HepG2 (cell line): ENCODE data around the gene CD151. TPM values are rescaled to one million over a fixed set of nuclear protein-coding genes. Genes with fewer than 3 reads are reported as not detected.

Source experiments
- AGO2 ChIP-seq: fragments of 200-400 bp; formaldehyde crosslinking; optimal IDR thresholded peaks from 2 replicates; pipeline ENCODE3; 2017; ENCODE audit warnings: mild to moderate bottlenecking, low read depth, low read length, moderate library complexity
- AHR ChIP-seq: IDR thresholded peaks from 2 replicates; pipeline ENCODE4 v1.6.1; 2018; ENCODE audit warnings: missing genetic modification reagents, missing compliant biosample characterization
- CCAR2 ChIP-seq: fragments of 200-400 bp; formaldehyde crosslinking; optimal IDR thresholded peaks from 2 replicates; pipeline ENCODE3; 2018; ENCODE audit warnings: low read depth, mild to moderate bottlenecking, low read length, moderate library complexity
- DNMT3B ChIP-seq: conservative IDR thresholded peaks from 2 replicates; pipeline ENCODE4 v1.6.1; 2016; ENCODE audit warnings: missing biosample characterization, control low read depth
- GZF1 ChIP-seq: sonication (generic); formaldehyde crosslinking; IDR thresholded peaks from 2 replicates; pipeline ENCODE4 v1.5.1; 2020; ENCODE audit warnings: mild to moderate bottlenecking, missing genetic modification reagents
- JUNB ChIP-seq: sonication (generic); formaldehyde crosslinking; IDR thresholded peaks from 2 replicates; pipeline ENCODE4 v1.8.0; 2022; ENCODE audit warnings: missing genetic modification reagents, mild to moderate bottlenecking, borderline replicate concordance
- KDM5A ChIP-seq: fragments of 200-600 bp; sonication (generic); IDR thresholded peaks from 2 replicates; pipeline ENCODE4 v1.7.0; 2018; ENCODE audit warnings: antibody characterized with exemption, mild to moderate bottlenecking, low read length, borderline replicate concordance
- MXD4 ChIP-seq: IDR thresholded peaks from 2 replicates; pipeline ENCODE4 v1.6.1; 2016; ENCODE audit warnings: mild to moderate bottlenecking, missing biosample characterization, missing genetic modification reagents
- PITX1 ChIP-seq: sonication (generic); formaldehyde crosslinking; IDR thresholded peaks from 2 replicates; pipeline ENCODE4 v1.5.1; 2020; ENCODE audit warnings: mild to moderate bottlenecking, missing genetic modification reagents
- RFXAP ChIP-seq: sonication (generic); formaldehyde crosslinking; IDR thresholded peaks from 2 replicates; pipeline ENCODE4 v1.4.0; 2020; ENCODE audit warnings: missing genetic modification reagents, borderline replicate concordance
- RXRB ChIP-seq: IDR thresholded peaks from 2 replicates; pipeline ENCODE4 v1.6.1; 2016; ENCODE audit warnings: borderline replicate concordance, missing genetic modification reagents, missing compliant biosample characterization
- U2AF1 ChIP-seq: fragments of 200-400 bp; formaldehyde crosslinking; optimal IDR thresholded peaks from 2 replicates; pipeline ENCODE3; 2017; ENCODE audit warnings: mild to moderate bottlenecking, low read depth, low read length
- ZFAT ChIP-seq: sonication (generic); formaldehyde crosslinking; conservative IDR thresholded peaks from 2 replicates; pipeline ENCODE4 v1.8.1; 2023; ENCODE audit warnings: missing genetic modification reagents, inconsistent platforms
- ZNF615 ChIP-seq: sonication (generic); formaldehyde crosslinking; IDR thresholded peaks from 2 replicates; pipeline ENCODE4 v1.5.0; 2020; ENCODE audit warnings: mild to moderate bottlenecking, missing genetic modification reagents, borderline replicate concordance
- polyA plus RNA-seq, 8 experiments: library from polyadenylated mRNA; depleted of rRNA in 3 of 8; stranded (reverse) in 7 of 8; unstranded in 1 of 8; fragments of >200 nt; fragmentation: Illumina TruSeq in 4 of 8; extraction: Trizol in 4 of 8; gene quantifications; 2 replicates each; pipeline versions ENCODE4 v1.2.1 to v1.2.3, GENCODE V29; 2011 to 2016; ENCODE audit warnings: low read depth in 4 of 8, missing spikeins in 1 of 8, mixed read lengths in 1 of 8; ENCODE audit not compliant: insufficient read depth in 1 of 8
- total RNA-seq, 5 experiments: library from RNA; depleted of rRNA; stranded (reverse); fragments of >200 nt; fragmentation: Illumina TruSeq; extraction: Trizol; gene quantifications; 2 replicates each; pipeline ENCODE4 v1.2.3, GENCODE V29; 2016; ENCODE audit warnings: low read depth in 1 of 5
- TF ChIP-seq, protein P1 (sequence below): sonication (generic); formaldehyde crosslinking; IDR thresholded peaks from 2 replicates; pipeline ENCODE4 v1.8.1; 2023; ENCODE audit warnings: mild to moderate bottlenecking, inconsistent platforms, moderate library complexity, missing genetic modification reagents, borderline replicate concordance
- TF ChIP-seq, protein P2 (sequence below): sonication (generic); formaldehyde crosslinking; IDR thresholded peaks from 2 replicates; pipeline ENCODE4 v1.5.0; 2020; ENCODE audit warnings: mild to moderate bottlenecking, missing genetic modification reagents
- TF ChIP-seq, protein P3 (sequence below): IDR thresholded peaks from 2 replicates; pipeline ENCODE4 v1.6.1; 2018; ENCODE audit warnings: missing genetic modification reagents, mild to moderate bottlenecking, missing compliant biosample characterization
- TF ChIP-seq, protein P4 (sequence below): sonication (generic); formaldehyde crosslinking; IDR thresholded peaks from 2 replicates; pipeline ENCODE4 v1.4.0; 2020; ENCODE audit warnings: mild to moderate bottlenecking, missing genetic modification reagents
- TF ChIP-seq, protein P5 (sequence below): sonication (generic); formaldehyde crosslinking; IDR thresholded peaks from 2 replicates; pipeline ENCODE4 v1.4.0; 2020; ENCODE audit warnings: mild to moderate bottlenecking, low read depth, missing genetic modification reagents
- TF ChIP-seq, protein P6 (sequence below): IDR thresholded peaks from 2 replicates; pipeline ENCODE4 v1.6.1; 2016
- TF ChIP-seq, protein P7 (sequence below): sonication (generic); formaldehyde crosslinking; IDR thresholded peaks from 2 replicates; pipeline ENCODE4 v1.4.0; 2020; ENCODE audit warnings: missing genetic modification reagents

Gene CD151
- total and polyA plus RNA-seq, 2 of the 13 experiments (the other 11 are each of a cell fraction or from before 2014, with no cell fraction given), result 125 to 197 TPM

DNA sequence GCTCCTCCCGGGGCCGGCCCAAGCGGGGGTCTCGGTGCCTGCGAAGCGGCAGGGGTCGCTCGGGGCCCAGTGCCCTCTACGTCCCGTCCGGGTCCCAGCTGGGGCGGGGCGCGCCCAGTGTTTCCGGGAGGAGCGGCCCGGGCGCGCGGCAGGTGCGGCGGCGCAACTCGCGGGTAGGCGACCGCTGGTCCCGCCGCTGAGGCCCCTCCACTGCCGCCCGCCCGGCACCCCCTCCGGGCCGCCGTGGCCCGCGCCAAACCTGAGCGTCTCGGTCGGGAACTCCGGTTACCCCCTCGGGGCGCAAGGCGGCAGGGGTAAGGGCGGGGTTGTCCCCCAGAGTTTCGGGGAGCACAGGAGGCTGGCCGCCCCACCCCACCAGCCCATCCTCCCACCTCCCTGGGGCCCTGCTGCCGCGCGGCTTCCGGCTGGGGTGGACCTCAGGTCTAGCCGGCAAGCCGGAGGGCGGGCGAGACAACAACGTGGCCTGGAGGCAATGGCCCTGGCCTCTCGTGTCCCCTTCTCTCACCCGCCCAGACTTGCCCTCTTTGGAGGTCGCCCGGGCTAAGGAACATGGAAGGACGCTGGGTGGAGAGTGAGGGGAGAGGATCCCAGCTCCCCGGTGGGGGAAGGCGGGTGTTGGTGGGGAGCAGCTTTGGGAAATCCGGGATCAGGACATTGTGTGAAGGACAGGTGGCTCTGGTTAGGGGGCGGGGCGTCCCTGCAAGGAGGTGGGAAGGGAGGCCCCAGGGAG lies 5.4 kb upstream of the CD151 start (continued):
- TF ChIP-seq, protein P1, sequence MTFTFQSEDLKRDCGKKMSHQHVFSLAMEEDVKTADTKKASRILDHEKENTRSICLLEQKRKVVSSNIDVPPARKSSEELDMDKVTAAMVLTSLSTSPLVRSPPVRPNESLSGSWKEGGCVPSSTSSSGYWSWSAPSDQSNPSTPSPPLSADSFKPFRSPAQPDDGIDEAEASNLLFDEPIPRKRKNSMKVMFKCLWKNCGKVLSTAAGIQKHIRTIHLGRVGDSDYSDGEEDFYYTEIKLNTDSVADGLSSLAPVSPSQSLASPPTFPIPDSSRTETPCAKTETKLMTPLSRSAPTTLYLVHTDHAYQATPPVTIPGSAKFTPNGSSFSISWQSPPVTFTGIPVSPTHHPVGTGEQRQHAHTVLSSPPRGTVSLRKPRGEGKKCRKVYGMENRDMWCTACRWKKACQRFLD, result no peak
- TF ChIP-seq U2AF1 (peak; percentile 67), GZF1 (CRISPR knock-in tag) (no peak; the same call in 1 of the 2 replicates), MXD4 (CRISPR knock-in tag) (peak; percentile 63; the same call in 1 of the 2 replicates), AHR (CRISPR knock-in tag) (peak; percentile 37; the same call in 1 of the 2 replicates), DNMT3B (CRISPR knock-in tag) (no peak), ZFAT (CRISPR knock-in tag) (no peak), ZNF615 (CRISPR knock-in tag) (no peak), RFXAP (no peak), AGO2 (peak; percentile 43), CCAR2 (peak; percentile 48), RXRB (peak; percentile 53; the same call in 1 of the 2 replicates), JUNB (no peak), KDM5A (no peak), PITX1 (CRISPR knock-in tag) (0 out of 2 replicates have a peak, but pooled peaks have one; percentile 54)
- TF ChIP-seq, protein P2, sequence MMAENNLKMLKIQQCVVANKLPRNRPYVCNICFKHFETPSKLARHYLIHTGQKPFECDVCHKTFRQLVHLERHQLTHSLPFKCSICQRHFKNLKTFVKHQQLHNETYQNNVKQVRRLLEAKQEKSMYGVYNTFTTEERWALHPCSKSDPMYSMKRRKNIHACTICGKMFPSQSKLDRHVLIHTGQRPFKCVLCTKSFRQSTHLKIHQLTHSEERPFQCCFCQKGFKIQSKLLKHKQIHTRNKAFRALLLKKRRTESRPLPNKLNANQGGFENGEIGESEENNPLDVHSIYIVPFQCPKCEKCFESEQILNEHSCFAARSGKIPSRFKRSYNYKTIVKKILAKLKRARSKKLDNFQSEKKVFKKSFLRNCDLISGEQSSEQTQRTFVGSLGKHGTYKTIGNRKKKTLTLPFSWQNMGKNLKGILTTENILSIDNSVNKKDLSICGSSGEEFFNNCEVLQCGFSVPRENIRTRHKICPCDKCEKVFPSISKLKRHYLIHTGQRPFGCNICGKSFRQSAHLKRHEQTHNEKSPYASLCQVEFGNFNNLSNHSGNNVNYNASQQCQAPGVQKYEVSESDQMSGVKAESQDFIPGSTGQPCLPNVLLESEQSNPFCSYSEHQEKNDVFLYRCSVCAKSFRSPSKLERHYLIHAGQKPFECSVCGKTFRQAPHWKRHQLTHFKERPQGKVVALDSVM, result peak; percentile 39; the same call in 1 of the 2 replicates
- TF ChIP-seq, protein P3, sequence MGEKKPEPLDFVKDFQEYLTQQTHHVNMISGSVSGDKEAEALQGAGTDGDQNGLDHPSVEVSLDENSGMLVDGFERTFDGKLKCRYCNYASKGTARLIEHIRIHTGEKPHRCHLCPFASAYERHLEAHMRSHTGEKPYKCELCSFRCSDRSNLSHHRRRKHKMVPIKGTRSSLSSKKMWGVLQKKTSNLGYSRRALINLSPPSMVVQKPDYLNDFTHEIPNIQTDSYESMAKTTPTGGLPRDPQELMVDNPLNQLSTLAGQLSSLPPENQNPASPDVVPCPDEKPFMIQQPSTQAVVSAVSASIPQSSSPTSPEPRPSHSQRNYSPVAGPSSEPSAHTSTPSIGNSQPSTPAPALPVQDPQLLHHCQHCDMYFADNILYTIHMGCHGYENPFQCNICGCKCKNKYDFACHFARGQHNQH, result peak; percentile 55; the same call in 1 of the 2 replicates
- TF ChIP-seq, protein P4, sequence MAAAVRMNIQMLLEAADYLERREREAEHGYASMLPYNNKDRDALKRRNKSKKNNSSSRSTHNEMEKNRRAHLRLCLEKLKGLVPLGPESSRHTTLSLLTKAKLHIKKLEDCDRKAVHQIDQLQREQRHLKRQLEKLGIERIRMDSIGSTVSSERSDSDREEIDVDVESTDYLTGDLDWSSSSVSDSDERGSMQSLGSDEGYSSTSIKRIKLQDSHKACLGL (CRISPR knock-in tag), result peak; percentile 88
- TF ChIP-seq, protein P5, sequence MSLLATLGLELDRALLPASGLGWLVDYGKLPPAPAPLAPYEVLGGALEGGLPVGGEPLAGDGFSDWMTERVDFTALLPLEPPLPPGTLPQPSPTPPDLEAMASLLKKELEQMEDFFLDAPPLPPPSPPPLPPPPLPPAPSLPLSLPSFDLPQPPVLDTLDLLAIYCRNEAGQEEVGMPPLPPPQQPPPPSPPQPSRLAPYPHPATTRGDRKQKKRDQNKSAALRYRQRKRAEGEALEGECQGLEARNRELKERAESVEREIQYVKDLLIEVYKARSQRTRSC (CRISPR knock-in tag), result no peak
- TF ChIP-seq, protein P6, sequence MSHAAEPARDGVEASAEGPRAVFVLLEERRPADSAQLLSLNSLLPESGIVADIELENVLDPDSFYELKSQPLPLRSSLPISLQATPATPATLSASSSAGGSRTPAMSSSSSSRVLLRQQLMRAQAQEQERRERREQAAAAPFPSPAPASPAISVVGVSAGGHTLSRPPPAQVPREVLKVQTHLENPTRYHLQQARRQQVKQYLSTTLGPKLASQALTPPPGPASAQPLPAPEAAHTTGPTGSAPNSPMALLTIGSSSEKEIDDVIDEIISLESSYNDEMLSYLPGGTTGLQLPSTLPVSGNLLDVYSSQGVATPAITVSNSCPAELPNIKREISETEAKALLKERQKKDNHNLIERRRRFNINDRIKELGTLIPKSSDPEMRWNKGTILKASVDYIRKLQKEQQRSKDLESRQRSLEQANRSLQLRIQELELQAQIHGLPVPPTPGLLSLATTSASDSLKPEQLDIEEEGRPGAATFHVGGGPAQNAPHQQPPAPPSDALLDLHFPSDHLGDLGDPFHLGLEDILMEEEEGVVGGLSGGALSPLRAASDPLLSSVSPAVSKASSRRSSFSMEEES (CRISPR knock-in tag), result 0 out of 2 replicates have a peak, but pooled peaks have one; percentile 26
- TF ChIP-seq, protein P7, sequence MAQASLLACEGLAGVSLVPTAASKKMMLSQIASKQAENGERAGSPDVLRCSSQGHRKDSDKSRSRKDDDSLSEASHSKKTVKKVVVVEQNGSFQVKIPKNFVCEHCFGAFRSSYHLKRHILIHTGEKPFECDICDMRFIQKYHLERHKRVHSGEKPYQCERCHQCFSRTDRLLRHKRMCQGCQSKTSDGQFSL (CRISPR knock-in tag), result no peak
